Thyroid gland (tissue), 4 donors: ENCODE results near the gene TEAD2.

Experiments used
- POLR2A ChIP-seq, 2 donors: fragments of 450-650 bp; IDR thresholded peaks; one replicate each; pipeline ENCODE4 v1.6.1; 2017; ENCODE audit warnings: antibody characterized with exemption in 2 of 2, mild to moderate bottlenecking in 2 of 2, moderate library complexity in 1 of 2
- TF ChIP-seq, protein P1 (sequence below), 6 experiments: fragments of 200-600 bp in 3 of 6; fragments of 450-650 bp in 3 of 6; sonication (generic) in 3 of 6; IDR thresholded peaks; one replicate each; pipeline ENCODE4 v1.5.1; 2016 to 2019; ENCODE audit warnings: antibody characterized with exemption in 6 of 6, mild to moderate bottlenecking in 2 of 6, inconsistent platforms in 1 of 6, moderate library complexity in 1 of 6

DNA sequence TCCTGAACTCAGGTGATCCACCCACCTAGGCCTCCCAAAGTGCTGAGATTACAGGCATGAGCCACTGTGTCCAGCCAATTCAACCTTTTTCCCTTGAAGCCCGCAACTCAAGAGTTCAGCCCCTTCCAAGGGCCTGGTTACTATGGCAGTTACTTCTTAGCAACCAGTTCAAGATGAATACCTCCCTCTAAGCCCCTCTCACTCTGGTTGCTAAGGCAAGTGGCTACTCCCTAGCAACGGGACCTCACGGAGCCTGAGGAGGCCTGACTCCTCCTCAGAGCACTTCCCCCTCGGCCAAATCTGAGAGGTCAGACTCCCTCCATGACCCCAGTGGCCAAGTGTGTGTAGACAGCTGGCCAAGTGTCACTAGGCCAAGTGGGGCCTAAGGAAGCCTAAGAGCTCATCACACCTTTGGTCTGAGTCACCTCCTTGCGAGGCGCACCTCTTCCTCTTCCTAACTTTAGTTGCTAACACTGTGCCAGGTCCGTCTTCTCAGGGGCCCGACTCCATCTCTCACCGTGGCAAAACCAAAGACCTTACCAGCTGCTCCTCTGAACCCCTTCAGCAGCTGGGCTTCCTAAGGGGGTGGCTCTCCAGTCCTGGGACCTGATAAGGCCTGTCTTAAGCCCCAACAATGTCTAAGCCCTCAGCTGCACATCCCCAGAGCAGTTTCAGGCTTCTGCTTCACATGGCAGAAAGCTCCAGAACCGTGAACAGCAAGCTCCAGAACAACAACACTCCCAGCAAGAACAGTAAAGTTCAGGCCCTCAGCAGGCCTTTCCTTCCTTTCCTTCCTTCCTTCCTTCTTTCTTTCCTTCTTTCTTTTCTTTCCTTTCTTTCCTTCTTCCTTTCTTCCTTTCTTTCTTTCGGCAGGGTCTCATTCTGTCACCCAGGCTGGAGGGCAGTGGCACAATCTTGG, 17.5 kb downstream of the TEAD2 start:
- TF ChIP-seq, protein P1, sequence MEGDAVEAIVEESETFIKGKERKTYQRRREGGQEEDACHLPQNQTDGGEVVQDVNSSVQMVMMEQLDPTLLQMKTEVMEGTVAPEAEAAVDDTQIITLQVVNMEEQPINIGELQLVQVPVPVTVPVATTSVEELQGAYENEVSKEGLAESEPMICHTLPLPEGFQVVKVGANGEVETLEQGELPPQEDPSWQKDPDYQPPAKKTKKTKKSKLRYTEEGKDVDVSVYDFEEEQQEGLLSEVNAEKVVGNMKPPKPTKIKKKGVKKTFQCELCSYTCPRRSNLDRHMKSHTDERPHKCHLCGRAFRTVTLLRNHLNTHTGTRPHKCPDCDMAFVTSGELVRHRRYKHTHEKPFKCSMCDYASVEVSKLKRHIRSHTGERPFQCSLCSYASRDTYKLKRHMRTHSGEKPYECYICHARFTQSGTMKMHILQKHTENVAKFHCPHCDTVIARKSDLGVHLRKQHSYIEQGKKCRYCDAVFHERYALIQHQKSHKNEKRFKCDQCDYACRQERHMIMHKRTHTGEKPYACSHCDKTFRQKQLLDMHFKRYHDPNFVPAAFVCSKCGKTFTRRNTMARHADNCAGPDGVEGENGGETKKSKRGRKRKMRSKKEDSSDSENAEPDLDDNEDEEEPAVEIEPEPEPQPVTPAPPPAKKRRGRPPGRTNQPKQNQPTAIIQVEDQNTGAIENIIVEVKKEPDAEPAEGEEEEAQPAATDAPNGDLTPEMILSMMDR (IDR thresholded peaks at IDR 0.05) = no peak
- TF ChIP-seq POLR2A (IDR thresholded peaks at IDR 0.05) = no peak
